RPMI8226 (cell line): Measurements from ENCODE around the gene STPG3.
"Not testable (repeated sequence)": the region's sequence is repeated elsewhere in the genome, so short reads cannot be mapped to it uniquely, and the experiment has no call there.

Source experiments
- DNase-seq: peaks from one replicate; pipeline ENCODE4 v3.0.0-alpha.2; 2015

The STPG3 gene

GRCh38 chr9:137234055-137234697 is 16.9 kb upstream of the STPG3 start:
- DNase-seq = peak; percentile 37

GRCh38 chr9:137234758-137235423 is 16.2 kb upstream of the STPG3 start:
- no peak for DNase-seq

DNA sequence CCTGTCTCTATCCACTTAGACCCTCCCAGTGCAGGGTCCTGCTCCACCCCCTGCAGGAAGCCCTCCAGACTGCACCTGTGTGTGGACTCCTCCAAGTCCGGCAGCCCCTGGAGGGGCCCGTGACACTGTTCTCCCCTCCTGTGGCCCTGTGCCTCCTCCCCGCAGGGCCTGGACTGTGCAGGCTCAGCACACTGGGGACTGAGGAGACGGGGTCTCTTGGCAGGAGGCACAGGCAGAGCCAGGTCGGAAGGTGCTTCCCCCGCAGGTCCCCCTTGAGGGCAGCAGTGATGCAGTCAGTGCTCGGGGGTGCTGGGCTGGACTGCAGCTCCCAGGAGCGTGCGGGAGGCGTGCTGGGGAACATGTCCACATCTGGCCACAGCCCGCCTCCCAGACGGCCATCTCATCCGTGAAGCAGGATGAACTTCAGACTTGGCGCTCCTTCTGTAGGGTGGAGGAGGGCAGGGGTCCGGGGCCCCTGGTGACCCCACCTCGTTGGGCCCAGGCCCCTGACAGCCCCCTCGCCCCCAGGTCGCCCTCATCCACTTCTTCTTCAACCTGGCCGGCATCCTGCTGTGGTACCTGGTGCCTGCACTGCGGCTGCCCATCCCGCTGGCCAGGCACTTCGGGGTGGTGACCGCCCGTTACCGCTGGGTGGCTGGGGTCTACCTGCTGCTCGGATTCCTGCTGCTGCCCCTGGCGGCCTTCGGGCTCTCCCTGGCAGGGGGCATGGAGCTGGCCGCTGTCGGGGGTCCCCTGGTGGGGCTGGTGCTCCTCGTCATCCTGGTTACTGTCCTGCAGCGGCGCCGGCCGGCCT is 15.5 kb upstream of the STPG3 start:
- no peak for DNase-seq

DNA sequence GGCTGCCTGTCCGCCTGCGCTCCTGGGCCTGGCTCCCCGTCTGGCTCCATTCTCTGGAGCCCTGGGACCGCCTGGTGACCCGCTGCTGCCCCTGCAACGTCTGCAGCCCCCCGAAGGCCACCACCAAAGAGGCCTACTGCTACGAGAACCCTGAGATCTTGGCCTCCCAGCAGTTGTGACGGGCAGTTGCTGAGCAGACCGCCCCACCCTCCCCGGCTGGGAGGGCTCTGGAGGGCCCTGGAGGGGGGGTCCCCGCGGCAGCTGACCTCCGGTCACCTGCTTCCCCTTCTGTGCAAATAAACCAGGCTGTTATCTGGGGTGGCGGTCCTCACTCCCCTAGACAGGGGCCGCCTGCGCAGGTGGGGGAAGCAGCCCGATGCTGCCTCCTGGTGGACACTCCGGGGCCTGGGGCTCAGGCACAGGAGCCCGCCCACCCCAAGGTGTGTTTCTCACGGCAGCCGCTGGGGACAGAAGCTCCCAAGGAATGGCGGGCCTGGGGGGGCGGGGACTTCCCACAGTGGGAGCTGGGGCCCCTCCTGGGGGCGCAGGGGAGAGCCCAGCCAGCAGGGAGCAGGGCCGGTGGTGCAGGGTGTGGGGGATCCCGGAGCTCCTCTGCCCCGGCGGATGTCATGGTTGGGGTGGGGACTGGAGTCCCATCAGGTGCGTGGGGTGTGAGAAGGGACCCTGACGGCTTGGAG is 14.7 kb upstream of the STPG3 start:
- DNase-seq = peak; percentile 92

DNA sequence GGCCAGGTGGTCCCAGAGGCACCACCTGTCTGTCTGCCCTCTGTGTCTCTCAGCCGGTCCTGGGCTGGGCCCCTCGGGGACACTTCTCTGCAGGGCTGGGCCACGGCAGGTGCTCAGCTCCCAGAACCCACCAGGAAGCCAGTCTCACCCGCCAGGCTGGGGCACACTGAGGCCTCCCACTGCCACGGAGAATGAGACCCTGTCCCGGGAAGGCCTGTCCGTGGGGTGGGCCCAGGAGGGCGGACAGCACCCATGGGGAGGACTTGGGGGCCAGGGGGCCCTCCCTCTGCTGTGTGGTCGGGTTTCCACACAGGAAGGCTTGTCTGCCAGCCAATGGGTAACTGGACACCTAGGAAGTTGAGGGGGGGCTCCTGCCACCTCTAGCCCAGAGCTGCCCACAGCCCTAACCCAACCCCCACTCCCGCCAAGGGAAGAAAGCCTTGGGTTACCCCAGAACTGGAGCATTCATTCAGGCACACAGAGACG is 14.1 kb upstream of the STPG3 start:
- no peak for DNase-seq

GRCh38 chr9:137237759-137238726 is 13.0 kb upstream of the STPG3 start:
- DNase-seq = peak; percentile 77

DNA sequence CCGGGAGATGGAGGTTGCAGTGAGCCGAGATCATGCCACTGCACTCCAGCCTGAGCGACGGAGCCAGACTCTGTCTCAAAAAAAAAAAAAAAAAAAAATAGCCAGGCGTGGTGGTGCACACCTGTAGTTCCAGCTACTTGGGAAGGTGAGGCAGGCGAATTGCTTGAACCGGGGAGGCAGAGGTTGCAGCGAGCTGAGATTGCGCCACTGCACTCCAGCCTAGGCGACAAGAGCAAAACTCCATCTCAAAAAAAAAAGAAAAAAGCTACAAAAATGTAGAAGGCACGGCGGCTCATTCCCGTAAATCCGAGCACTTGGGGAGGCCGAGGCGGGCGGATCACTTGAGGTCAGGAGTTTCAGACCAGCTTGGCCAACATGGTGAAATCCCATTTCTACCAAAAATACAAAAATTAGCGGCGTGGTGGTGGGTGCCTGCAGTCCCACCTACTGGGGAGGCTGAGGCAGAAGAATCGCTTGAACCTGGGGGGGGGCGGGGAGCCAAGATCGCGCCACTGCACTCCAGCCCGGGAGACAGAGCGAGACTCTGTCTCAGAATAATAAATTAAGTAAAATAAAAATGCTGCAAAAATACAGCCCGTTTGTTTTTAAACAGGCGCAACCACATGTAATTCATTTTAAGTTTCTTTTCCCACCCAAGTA is 11.4 kb upstream of the STPG3 start:
- not testable (repeated sequence) for DNase-seq

DNA sequence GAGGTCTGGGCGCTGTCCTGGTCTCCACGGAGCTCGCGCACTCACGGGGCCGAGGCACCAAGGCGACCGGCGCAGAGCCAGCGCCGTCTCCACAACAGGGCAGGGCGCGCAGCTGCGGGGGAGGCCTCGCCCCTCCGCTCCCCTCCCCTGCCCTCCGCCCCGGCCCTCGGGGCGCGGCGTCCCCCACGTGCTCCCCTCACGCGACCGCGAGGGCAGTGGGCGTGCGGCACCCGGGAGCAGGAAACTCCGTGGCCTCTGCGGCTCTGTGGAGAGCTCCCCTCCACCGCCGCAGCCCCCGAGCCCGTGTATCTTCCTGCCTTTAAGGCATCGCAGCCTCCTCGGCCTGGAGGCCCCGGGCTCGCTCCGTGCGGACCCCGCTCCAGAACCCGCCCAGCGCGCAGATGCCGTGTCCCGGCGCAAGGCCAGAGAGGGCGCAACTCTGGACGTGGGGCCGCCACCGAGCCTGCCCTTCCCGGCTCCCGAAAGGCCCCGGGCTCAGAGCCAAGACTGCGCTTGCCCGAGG is 10.7 kb upstream of the STPG3 start:
- peak; percentile 92 for DNase-seq

DNA sequence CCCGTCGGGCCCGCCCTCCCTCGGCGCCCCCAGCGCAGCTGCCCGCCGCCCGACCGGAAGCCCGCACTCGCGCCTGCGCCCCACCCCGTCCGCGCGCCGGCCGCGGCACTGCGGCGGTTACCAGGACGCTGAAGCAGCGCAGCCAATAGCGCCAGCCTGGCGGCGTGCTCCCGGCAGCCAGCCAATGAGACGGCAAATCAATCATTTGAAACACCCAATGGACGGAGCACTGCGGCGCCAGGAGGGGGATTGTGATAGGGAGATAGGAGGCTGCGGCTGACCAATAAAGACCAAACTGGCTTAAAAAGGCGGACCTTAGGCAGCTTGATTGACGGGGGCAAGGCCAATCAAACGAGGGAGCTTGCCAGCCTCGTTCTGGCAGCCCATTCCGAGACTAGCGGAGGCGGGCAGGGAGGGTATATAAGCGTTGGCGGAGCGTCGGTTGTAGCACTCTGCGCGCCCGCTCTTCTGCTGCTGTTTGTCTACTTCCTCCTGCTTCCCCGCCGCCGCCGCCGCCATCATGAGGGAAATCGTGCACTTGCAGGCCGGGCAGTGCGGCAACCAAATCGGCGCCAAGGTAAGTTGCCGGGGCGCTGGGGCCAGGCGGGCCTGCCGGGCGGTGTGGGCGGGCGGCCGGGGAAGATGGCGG is 10.1 kb upstream of the STPG3 start, which contains the start of gene TUBB4B:
Gene TUBB4B, plus strand, starts transcription at position 447 of the 649 bp plus-strand sequence. Its CDS starts 74 bp downstream, at position 521.
- DNase-seq = peak; percentile 100

- DNase-seq = peak; percentile 70
Measured at GRCh38 chr9:137241490-137242268, 9.4 kb upstream of the STPG3 start.

DNA sequence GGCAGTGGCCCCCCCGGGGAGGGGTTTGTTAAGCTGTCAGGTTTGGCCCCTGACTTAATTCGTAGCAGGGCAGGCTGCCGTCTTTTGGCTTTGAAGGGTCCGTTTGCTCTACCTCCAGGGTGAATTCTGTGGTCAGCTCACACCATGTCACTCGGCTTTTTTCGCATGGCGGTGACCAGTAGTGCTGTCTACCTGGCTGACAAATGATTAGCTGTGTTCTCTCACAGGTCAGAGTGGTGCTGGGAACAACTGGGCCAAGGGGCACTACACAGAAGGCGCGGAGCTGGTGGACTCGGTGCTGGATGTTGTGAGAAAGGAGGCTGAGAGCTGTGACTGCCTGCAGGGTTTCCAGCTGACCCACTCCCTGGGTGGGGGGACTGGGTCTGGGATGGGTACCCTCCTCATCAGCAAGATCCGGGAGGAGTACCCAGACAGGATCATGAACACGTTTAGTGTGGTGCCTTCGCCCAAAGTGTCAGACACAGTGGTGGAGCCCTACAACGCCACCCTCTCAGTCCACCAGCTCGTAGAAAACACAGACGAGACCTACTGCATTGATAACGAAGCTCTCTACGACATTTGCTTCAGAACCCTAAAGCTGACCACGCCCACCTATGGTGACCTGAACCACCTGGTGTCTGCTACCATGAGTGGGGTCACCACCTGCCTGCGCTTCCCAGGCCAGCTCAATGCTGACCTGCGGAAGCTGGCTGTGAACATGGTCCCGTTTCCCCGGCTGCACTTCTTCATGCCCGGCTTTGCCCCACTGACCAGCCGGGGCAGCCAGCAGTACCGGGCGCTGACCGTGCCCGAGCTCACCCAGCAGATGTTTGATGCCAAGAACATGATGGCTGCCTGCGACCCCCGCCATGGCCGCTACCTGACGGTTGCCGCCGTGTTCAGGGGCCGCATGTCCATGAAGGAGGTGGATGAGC is 8.6 kb upstream of the STPG3 start:
- no peak for DNase-seq

- DNase-seq = not testable (repeated sequence)
Measured at GRCh38 chr9:137243266-137243625, 7.8 kb upstream of the STPG3 start.

- DNase-seq = no peak
Measured at GRCh38 chr9:137243626-137244485, 7.2 kb upstream of the STPG3 start.

GRCh38 chr9:137244486-137245449 is 6.3 kb upstream of the STPG3 start:
- DNase-seq = no peak

DNA sequence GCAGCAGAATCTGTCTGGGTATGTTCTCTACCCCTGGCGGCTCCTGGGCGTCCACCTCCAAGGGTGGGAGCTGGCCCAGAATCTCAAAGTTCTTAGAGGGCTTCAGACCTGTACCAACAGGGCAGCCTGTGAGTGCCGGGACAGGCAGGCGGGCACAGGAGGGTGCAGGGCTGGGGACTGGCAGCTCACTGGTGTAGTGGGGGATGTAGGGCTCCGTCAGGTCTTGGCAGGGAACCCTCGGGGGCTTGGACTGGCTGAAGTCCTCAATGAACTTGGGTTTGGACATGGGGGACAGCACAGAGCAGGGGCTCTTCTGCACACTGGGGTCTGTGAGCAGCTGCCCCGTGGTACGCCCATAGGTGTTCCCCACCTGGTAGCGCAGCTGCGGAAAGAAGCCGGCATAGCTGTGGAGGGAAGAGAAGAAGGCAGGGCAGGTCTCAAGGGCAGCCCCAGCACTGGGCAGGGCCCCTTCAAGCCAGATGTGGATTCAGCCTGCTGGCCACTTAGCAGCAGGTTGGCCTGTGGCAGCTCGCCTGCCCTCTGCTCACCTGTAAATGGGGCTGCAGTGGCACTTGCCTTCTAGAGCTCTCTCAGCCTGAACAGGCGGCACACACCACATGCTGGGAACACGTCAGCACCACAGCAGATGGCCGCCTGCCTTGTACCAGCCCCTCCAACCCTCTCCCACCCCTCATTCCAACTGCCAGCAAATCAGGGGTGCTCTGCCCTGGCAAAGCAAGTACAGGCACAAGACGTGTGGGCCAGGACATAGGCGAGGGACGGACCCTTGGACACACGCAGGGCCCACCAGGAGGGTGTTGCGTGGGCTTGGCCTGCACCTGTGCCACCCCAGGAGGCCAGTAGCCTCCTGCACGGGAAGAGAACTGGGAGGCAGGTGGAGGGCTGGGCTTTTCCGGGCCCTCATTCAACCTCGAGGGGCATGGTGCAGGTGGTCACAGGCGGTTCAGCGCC is 5.3 kb upstream of the STPG3 start:
- no peak for DNase-seq
